ENCODE data around the gene GTPBP3.

DNA sequence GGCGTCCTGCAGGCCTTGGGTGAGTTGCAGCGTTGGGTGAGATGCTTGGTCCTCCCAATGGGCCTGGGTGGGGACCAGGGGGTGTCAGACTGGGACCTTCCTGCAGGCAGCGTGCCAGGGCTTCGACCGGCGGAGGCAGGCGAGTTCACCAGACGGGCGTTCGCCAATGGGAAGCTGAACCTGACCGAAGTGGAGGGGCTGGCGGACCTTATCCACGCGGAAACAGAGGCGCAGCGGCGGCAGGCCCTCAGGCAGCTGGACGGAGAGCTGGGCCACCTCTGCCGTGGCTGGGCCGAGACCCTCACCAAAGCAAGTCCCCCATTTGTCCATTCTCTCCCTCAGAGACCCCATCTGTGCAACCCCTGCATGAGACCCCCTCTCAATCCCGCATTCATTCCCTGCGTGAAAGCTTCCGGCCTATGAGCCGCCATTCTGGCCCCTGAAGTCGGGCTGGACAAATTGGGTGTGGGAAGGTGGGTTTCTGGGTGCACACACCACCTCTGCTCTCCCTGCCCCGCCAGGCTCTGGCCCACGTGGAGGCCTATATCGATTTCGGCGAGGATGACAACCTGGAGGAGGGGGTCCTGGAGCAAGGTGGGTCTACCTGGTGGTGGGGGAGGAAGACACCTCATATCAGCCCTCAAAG, 1.2 kb downstream of the GTPBP3 start:
- TF ChIP-seq, protein P1, sequence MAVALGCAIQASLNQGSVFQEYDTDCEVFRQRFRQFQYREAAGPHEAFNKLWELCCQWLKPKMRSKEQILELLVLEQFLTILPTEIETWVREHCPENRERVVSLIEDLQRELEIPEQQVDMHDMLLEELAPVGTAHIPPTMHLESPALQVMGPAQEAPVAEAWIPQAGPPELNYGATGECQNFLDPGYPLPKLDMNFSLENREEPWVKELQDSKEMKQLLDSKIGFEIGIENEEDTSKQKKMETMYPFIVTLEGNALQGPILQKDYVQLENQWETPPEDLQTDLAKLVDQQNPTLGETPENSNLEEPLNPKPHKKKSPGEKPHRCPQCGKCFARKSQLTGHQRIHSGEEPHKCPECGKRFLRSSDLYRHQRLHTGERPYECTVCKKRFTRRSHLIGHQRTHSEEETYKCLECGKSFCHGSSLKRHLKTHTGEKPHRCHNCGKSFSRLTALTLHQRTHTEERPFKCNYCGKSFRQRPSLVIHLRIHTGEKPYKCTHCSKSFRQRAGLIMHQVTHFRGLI (CRISPR knock-in tag; IDR thresholded peaks at IDR 0.05), result no peak
- TF ChIP-seq FOXK2 (conservative IDR thresholded peaks at IDR 0.05 in 1 of 2, IDR thresholded peaks at IDR 0.05 in 1 of 2; ENCODE audit: low read depth in 2 of 2), result no peak
- TF ChIP-seq, protein P2, sequence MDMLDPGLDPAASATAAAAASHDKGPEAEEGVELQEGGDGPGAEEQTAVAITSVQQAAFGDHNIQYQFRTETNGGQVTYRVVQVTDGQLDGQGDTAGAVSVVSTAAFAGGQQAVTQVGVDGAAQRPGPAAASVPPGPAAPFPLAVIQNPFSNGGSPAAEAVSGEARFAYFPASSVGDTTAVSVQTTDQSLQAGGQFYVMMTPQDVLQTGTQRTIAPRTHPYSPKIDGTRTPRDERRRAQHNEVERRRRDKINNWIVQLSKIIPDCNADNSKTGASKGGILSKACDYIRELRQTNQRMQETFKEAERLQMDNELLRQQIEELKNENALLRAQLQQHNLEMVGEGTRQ (CRISPR knock-in tag; IDR thresholded peaks at IDR 0.05), result no peak
